AG08396 (cell line): ENCODE results near the gene RAD51B.
A peak's percentile ranks its signal among the peaks of the same experiment; 100 is the strongest.
"Not testable (repeated sequence)": the region's sequence is repeated elsewhere in the genome, so short reads cannot be mapped to it uniquely, and the experiment has no call there.

Source experiments
- DNase-seq: peaks from one replicate; pipeline ENCODE4 v3.0.0; 2012; ENCODE audit warnings: low spot score, mixed read lengths

RAD51B gene

DNA sequence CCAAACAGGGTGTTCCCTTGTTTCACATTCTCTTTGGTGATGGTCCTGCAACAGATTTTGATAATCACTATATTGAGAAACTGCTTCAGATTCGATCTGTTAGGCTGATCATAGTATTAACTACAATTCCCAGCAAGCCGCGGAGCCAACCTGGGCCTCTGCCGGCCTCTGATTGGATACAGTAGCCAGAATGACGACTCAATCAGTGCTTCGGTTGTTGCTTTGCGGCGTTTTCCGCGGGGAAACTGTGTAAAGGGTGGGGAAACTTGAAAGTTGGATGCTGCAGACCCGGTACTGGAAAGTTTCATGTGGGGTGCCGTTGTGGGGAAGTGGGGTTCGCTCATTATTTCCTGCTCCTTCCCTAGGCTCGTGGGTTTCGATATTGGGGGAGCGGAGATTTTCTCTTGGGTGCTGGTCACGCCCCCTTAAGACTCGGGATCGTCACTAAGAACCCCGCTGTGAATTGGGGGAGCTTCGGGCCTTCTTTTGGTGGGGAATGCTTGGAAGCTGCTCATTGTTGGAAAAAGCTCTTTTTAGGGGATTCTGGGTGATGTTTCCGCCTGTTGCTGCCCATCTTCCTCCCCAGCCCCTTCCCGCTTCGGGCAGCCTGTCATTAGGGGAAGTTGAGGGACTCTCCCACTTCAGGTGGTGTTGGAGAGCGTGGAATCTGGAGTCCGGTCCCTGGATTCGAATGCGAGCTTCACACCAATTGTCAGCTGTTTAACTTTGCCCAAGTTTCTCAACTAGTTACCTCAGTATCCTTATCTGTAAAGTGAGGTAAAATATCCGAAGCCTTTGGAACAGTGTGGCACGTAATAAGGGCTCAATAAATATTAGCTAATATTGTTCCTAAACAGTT, at the start of gene RAD51B:
Gene RAD51B, plus strand, starts transcription at position 217 of the 859 bp plus-strand sequence.
- peak; percentile 88 for DNase-seq

GRCh38 chr14:67773844-67774377, 45.7 kb upstream of the RAD51B start:
- DNase-seq, result no peak

- no peak for DNase-seq
These were observed 42.8 kb upstream of the RAD51B start for GRCh38 chr14:67776653-67777322.

- DNase-seq, result no peak
These were observed 40.8 kb upstream of the RAD51B start for GRCh38 chr14:67778792-67779191.

DNA sequence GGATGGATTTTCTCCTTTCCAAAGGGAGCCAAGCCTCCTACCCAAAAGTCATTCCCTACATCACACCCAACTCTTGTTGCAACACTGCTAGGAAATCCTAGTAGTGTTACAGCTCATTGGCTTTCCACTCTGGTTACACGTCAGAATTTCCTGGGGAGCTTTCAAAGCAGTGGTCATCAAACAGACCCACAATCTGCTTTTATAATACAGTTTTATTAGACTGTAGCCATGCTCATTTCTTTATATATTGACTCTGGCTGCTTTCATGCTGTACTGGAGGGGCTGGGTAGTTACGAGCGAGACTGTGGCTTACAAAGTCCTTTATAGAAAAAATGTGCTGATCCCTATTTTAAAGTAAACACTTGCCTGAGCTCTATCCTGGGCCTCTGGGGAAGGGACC, 37.5 kb upstream of the RAD51B start:
- no peak for DNase-seq

DNA sequence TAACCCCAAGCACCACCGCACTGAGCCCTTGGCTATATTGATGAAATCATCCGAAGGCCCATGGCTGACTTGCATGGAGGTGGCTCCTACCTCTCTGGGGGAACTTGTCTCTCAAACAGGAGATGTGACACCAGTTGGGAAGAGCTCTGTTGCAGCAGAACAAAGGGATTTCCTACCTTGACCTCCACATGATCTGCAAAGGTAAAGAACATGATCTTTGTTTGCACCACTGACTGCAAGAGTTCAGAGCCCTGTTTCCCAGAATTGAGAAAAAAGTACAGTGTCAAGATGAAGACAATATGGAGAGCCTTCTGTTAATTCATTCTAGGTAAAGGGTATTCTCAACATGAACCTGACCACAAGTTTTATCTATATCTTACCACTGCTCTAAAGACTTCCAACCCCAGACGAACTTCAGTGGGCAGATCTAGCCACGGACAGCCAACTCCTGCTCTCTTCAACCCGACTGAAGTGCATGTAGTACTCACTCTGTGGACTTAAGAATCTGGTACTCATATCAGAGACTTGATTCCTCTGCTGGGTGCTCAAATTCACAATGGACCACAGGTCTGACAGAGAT, 35.2 kb upstream of the RAD51B start:
- DNase-seq, result no peak

- DNase-seq, result no peak
These were observed 34.1 kb upstream of the RAD51B start for GRCh38 chr14:67785270-67786109.

DNA sequence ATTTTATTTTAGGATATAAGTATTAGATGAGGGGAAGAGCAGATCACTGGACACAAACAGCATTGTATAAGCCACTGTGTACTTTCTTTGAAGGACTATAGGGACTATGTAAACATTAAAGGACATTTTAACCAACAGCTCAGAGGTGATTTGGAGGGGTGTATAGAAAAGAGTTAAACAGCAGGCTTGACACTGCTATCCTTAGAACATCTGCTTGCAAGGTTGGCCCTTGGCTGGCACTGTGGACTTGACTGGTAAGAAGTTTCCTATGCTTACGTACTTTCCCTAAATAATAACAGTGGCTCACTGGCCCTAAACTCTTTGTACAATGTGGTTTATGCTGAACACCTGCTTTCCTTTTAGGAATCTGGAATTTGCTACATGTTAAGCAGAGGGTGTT, 31.9 kb upstream of the RAD51B start:
- DNase-seq, result no peak

- no peak for DNase-seq
These were observed 20.8 kb upstream of the RAD51B start for GRCh38 chr14:67798731-67799130.

GRCh38 chr14:67800743-67801142, 18.8 kb upstream of the RAD51B start:
- no peak for DNase-seq

DNA sequence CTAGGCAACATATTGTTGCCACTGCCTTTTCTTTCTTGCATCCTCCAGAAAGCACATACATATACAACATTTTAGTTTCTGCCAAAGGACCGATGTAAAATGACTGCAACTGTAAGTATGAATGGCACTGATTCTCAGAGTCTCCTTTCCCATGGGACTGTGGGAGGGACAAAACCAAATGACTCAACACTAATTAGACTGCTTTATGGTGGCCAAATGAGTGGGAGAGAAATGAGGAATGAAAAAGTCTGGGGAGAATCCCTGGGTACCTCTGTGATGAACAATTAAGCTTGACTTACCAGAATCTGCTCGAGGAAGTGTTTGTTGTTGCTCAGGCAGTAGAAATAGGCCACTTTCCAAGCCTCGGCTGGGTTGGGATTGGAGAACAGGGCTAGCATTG, 13.3 kb upstream of the RAD51B start:
- DNase-seq, result no peak

GRCh38 chr14:67814821-67815220, 4.8 kb upstream of the RAD51B start:
- DNase-seq, result no peak

- no peak for DNase-seq
These were observed 3.9 kb upstream of the RAD51B start for GRCh38 chr14:67815573-67816225.

DNA sequence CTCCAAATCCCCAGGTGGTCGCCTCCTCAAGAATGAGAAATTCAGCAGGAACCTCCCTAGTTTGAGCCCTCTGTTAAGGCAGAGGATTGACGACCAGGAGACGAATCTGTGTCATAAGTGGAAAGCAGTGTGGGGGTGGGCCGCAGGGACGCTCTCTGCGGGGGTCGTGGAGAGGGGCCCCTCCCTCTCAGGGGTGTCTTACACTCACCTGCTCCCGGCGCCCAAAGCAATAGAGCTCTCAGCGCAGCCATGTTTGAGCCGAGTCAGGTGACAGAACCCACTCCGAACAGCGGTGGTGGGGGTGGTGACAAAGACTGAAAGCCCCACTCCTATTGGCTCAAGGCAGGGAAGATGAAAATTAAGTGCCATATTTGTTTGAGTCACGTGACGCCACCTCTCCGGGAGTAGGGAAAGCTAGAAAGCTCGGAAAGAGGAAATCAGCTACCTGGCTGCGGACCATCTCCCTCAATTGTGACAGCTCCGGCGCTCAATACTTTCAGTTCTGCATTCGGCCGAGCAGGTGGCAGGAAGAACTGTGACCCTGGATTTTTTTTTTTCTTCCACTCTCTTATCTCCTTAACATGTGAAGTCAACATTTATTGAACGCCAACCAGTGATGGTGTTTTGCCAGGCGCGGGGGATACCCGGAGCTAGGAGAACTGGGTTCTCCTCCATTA, 3.1 kb upstream of the RAD51B start, which contains the start of gene ZFYVE26:
Gene ZFYVE26, minus strand, starts transcription at position 265 of the 677 bp plus-strand sequence. CDS start 627 bp downstream, outside the sequence.
- peak; percentile 92 for DNase-seq

GRCh38 chr14:67817750-67818438, 1.7 kb upstream of the RAD51B start:
- DNase-seq, result no peak

DNA sequence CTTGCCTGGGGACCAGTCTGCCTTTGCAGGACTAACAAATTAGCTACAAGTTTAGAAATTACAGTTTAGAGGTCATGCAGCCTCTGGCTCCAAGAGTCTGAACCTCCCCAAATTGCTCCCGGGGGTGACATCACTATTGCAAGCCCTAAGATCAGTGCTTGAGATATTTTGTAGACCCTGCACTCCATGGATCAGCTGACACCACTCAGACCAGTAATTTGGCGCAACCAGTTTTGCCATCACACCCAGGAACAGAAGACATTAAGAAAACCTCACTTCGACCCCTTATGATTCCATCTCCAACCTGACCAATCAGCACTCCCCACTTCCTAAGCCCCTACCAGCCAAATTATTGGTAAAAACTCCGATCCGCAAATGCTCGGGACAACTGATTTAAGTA, 1.1 kb upstream of the RAD51B start:
- not testable (repeated sequence) for DNase-seq

DNA sequence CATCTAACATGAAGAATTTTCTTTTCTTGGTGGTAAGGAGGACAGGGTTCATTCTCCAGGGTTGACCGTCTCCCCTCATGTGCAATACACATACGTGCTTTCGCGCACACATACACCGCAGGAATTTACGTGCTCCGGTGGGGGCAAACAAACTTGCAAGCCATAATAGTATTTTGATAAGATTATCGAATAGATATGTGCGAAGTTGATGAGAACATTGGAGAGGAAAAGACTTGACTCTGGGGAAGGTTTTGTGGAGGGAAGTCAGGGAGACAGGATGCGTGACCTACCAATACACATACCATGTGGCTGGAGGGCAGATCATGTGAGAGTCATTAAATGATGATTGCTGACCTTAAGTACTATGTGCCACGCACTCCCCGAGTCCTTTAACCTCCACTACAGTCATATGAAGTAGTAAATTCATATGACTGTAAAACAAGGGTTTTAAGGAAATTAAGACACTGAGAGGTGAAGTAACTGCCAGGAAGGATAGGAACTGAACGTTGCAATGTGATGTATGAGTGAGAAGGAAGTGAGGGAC, 921 bp downstream of the RAD51B start:
- DNase-seq, result no peak

DNA sequence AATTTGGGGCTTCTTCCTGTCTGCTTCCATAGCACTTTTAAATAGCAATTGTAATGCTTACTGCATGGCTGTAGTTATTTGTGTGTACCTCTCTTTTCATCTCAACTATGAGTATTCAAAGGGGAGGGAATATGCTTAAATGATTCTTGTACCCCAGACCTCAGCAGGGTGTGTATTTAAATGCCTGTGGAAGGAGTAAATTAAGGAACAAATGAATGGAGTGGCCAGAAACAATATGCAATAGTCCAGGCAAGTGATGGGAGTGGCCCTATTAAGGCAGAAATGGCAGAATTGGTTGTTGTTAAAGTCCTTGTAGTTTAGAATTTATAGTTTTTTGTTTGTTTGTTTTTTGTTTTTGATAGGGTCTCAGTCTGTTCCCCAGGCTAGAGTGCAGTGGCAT, 1.5 kb downstream of the RAD51B start:
- no peak for DNase-seq

- DNase-seq, result no peak
These were observed 11.5 kb downstream of the RAD51B start for GRCh38 chr14:67831113-67831512.

DNA sequence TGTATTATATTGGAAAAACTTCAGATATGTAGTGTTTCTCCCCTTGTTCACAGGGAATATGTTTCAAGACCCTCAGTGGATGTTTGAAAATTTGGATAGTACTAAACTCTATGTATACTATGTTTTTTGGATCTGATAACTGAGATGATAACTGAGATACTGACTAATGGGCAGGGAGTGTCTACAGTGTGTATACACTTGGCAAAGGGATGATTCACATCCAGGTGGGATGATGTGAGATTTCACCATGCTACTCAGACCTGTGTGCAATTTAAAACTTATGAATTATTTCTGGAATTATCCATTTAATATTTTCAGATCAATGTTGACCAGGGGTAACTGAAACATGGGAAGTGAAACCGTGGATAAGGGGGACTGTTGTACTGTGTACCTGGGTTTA, 13.8 kb downstream of the RAD51B start:
- DNase-seq, result no peak
